Trophoblast cell (in vitro differentiated cells and primary cell): ENCODE data around the gene PDE4D.

Source experiments
- DNase-seq, 2 donors: peaks; one replicate each; pipeline ENCODE4 v3.0.0-alpha.2; 2016
- H2AFZ ChIP-seq: 2 replicates; pipeline ENCODE4 v1.6.1; 2013; ENCODE audit warnings: low read length, moderate library complexity, mild to moderate bottlenecking; ENCODE audit not compliant: insufficient read depth, poor library complexity
- H2AK5ac ChIP-seq: 2 replicates; pipeline ENCODE4 v1.6.1; 2013; ENCODE audit warnings: mild to moderate bottlenecking, low read length
- H2BK120ac ChIP-seq: 2 replicates; pipeline ENCODE4 v1.6.1; 2013; ENCODE audit warnings: low read length, mild to moderate bottlenecking, moderate library complexity; ENCODE audit not compliant: insufficient read depth, poor library complexity
- H2BK12ac ChIP-seq: 2 replicates; pipeline ENCODE4 v1.6.1; 2013; ENCODE audit warnings: mild to moderate bottlenecking, low read length, moderate library complexity
- H2BK5ac ChIP-seq: 2 replicates; pipeline ENCODE4 v1.6.1; 2013; ENCODE audit warnings: low read length, low read depth, moderate library complexity, mild to moderate bottlenecking; ENCODE audit not compliant: poor library complexity
- H3K14ac ChIP-seq: 2 replicates; pipeline ENCODE4 v1.6.1; 2013; ENCODE audit warnings: mild to moderate bottlenecking, low read length
- H3K18ac ChIP-seq: 2 replicates; pipeline ENCODE4 v1.6.1; 2013; ENCODE audit warnings: mild to moderate bottlenecking, low read length
- H3K23ac ChIP-seq: 2 replicates; pipeline ENCODE4 v1.6.1; 2013; ENCODE audit warnings: low read length
- H3K27ac ChIP-seq: 2 replicates; pipeline ENCODE4 v1.5.1; 2013; ENCODE audit warnings: low read depth, mild to moderate bottlenecking, inconsistent platforms, low read length, moderate library complexity
- H3K27me3 ChIP-seq: 2 replicates; pipeline ENCODE4 v1.6.1; 2013; ENCODE audit warnings: inconsistent platforms, mild to moderate bottlenecking, low read length, moderate library complexity; ENCODE audit not compliant: insufficient read depth
- H3K36me3 ChIP-seq, 2 experiments: 1 replicate in 1 of 2; 2 replicates in 1 of 2; pipeline ENCODE4 v1.6.1; 2013; ENCODE audit warnings: low read length in 2 of 2, mild to moderate bottlenecking in 2 of 2, moderate library complexity in 1 of 2; ENCODE audit not compliant: insufficient read depth in 2 of 2, control insufficient read depth in 1 of 2
- H3K4ac ChIP-seq: 2 replicates; pipeline ENCODE4 v1.6.1; 2013; ENCODE audit warnings: low read depth, mild to moderate bottlenecking, low read length, moderate library complexity
- H3K4me1 ChIP-seq, 2 experiments: 1 replicate in 1 of 2; 2 replicates in 1 of 2; pipeline ENCODE4 v1.6.1; 2013; ENCODE audit warnings: low read length in 2 of 2, mild to moderate bottlenecking in 2 of 2, moderate library complexity in 1 of 2; ENCODE audit not compliant: insufficient read depth in 2 of 2, control insufficient read depth in 1 of 2
- H3K4me2 ChIP-seq: 2 replicates; pipeline ENCODE4 v1.6.1; 2013; ENCODE audit warnings: inconsistent platforms, mild to moderate bottlenecking, low read length, moderate library complexity
- H3K4me3 ChIP-seq: 2 replicates; pipeline ENCODE4 v1.5.1; 2013; ENCODE audit warnings: mild to moderate bottlenecking, low read depth, low read length, inconsistent platforms
- H3K79me1 ChIP-seq: one replicate; pipeline ENCODE4 v1.6.1; 2013; ENCODE audit warnings: low read length
- H3K79me2 ChIP-seq: 2 replicates; pipeline ENCODE4 v1.6.1; 2013; ENCODE audit warnings: low read length, mild to moderate bottlenecking; ENCODE audit not compliant: control insufficient read depth, insufficient read depth, poor library complexity
- H3K9ac ChIP-seq: 2 replicates; pipeline ENCODE4 v1.6.1; 2013; ENCODE audit warnings: mild to moderate bottlenecking, low read length
- H3K9me3 ChIP-seq: 2 replicates; pipeline ENCODE4 v1.6.1; 2013; ENCODE audit warnings: low read depth, mild to moderate bottlenecking, control low read depth, inconsistent platforms, low read length; ENCODE audit not compliant: insufficient read depth
- H4K12ac ChIP-seq: 2 replicates; pipeline ENCODE4 v1.6.1; 2013; ENCODE audit warnings: low read depth, mild to moderate bottlenecking, low read length, moderate library complexity
- H4K8ac ChIP-seq: 2 replicates; pipeline ENCODE4 v1.6.1; 2013; ENCODE audit warnings: low read depth, mild to moderate bottlenecking, low read length, moderate library complexity
- H4K91ac ChIP-seq: one replicate; pipeline ENCODE4 v1.6.1; 2013; ENCODE audit warnings: low read depth, mild to moderate bottlenecking, low read length, moderate library complexity
- WGBS: extraction: QIAGEN DNeasy Blood & Tissue Kit; methylation state at CpG from one replicate; pipeline ENCODE4 v1.1.7; 2013; ENCODE audit warnings: missing lambda C conversion rate; ENCODE audit not compliant: insufficient read length, insufficient coverage; ENCODE audit errors: extremely low coverage; 5-methylcytosine and 5-hydroxymethylcytosine counted together

The PDE4D gene

GRCh38 chr5:59092758-59093157, 800.8 kb downstream of the PDE4D start:
- H2AK5ac ChIP-seq: no peak overlapping the region
- no peak overlapping the region for H3K4ac ChIP-seq
- no peak for DNase-seq
- H3K23ac ChIP-seq: no peak overlapping the region
- H3K4me1 ChIP-seq: peaks cover 0 to 2% of the 10 kb centered on the region in 2 experiments
- no peaks in the 10 kb centered on the region for H3K27me3 ChIP-seq
- H4K12ac ChIP-seq: no peak overlapping the region
- H3K9me3 ChIP-seq: no peaks in the 10 kb centered on the region
- no peak overlapping the region for H2BK12ac ChIP-seq
- no peak overlapping the region for H3K14ac ChIP-seq
- no peak overlapping the region for H2AFZ ChIP-seq
- no peaks in the 10 kb centered on the region for H3K36me3 ChIP-seq
- H4K8ac ChIP-seq: no peak overlapping the region
- H3K18ac ChIP-seq: no peak overlapping the region
- H2BK120ac ChIP-seq: no peak overlapping the region
- WGBS: no CpG with 5 or more reads among the region's 5 CpGs
- H2BK5ac ChIP-seq: no peak overlapping the region
- H3K27ac ChIP-seq: no peak overlapping the region
- H3K79me2 ChIP-seq: no peaks in the 10 kb centered on the region
- H4K91ac ChIP-seq: no peak overlapping the region
- H3K4me2 ChIP-seq: no peak overlapping the region
- no peak overlapping the region for H3K9ac ChIP-seq
- no peaks in the 10 kb centered on the region for H3K79me1 ChIP-seq
- H3K4me3 ChIP-seq: no peak overlapping the region

GRCh38 chr5:59091965-59092364, 801.6 kb downstream of the PDE4D start:
- Histone ChIP-seq H4K12ac (no peak overlapping the region), H3K27ac (no peak overlapping the region)

GRCh38 chr5:59090323-59090722, 803.2 kb downstream of the PDE4D start:
- no CpG with 5 or more reads among the region's 6 CpGs for WGBS
- no peak overlapping the region for H3K14ac ChIP-seq
- H3K4me1 ChIP-seq: peaks cover 0 to 2% of the 10 kb centered on the region in 2 experiments

More at GRCh38 chr5:59091965-59092364, 801.6 kb downstream of the PDE4D start:
- no peaks in the 10 kb centered on the region for H3K79me2 ChIP-seq
- no peak overlapping the region for H3K4me3 ChIP-seq
- H3K14ac ChIP-seq: no peak overlapping the region
- no peak overlapping the region for H3K4ac ChIP-seq
- DNase-seq: no peak
- no peaks in the 10 kb centered on the region for H3K27me3 ChIP-seq
- H3K79me1 ChIP-seq: no peaks in the 10 kb centered on the region
- H3K4me1 ChIP-seq: peaks cover 0 to 2% of the 10 kb centered on the region in 2 experiments
- no peak overlapping the region for H3K9ac ChIP-seq
- H2AK5ac ChIP-seq: no peak overlapping the region
- no peak overlapping the region for H3K18ac ChIP-seq
- H3K4me2 ChIP-seq: no peak overlapping the region
- H2AFZ ChIP-seq: no peak overlapping the region
- no peaks in the 10 kb centered on the region for H3K36me3 ChIP-seq
- no peak overlapping the region for H2BK120ac ChIP-seq
- H2BK5ac ChIP-seq: no peak overlapping the region
- H3K9me3 ChIP-seq: no peaks in the 10 kb centered on the region
- no CpG with 5 or more reads among the region's 1 CpG for WGBS
- H2BK12ac ChIP-seq: no peak overlapping the region
- H4K91ac ChIP-seq: no peak overlapping the region
- H4K8ac ChIP-seq: no peak overlapping the region
- no peak overlapping the region for H3K23ac ChIP-seq

GRCh38 chr5:59089767-59090166, 803.8 kb downstream of the PDE4D start:
- Histone ChIP-seq H3K23ac (no peak overlapping the region), H2BK5ac (no peak overlapping the region), H2AFZ (no peak overlapping the region), H4K91ac (no peak overlapping the region), H4K8ac (no peak overlapping the region), H2BK120ac (no peak overlapping the region), H2BK12ac (no peak overlapping the region), H3K18ac (no peak overlapping the region), H3K4ac (no peak overlapping the region), H3K9ac (no peak overlapping the region), H3K4me1 (peaks cover 0 to 2% of the 10 kb centered on the region in 2 experiments), H3K9me3 (no peaks in the 10 kb centered on the region), H3K79me2 (no peaks in the 10 kb centered on the region), H3K36me3 (no peaks in the 10 kb centered on the region), H3K79me1 (no peaks in the 10 kb centered on the region), H3K14ac (no peak overlapping the region), H4K12ac (no peak overlapping the region), H3K27ac (no peak overlapping the region), H3K27me3 (no peaks in the 10 kb centered on the region), H2AK5ac (no peak overlapping the region), H3K4me3 (no peak overlapping the region), H3K4me2 (no peak overlapping the region)
- WGBS: no CpG with 5 or more reads among the region's 3 CpGs
- no peak for DNase-seq

More at GRCh38 chr5:59090323-59090722, 803.2 kb downstream of the PDE4D start:
- Histone ChIP-seq H3K23ac (no peak overlapping the region), H3K9me3 (no peaks in the 10 kb centered on the region), H3K18ac (no peak overlapping the region), H4K91ac (no peak overlapping the region), H2BK12ac (no peak overlapping the region), H3K27me3 (no peaks in the 10 kb centered on the region), H2BK5ac (no peak overlapping the region), H4K12ac (no peak overlapping the region), H3K4me2 (no peak overlapping the region), H3K79me1 (no peaks in the 10 kb centered on the region), H3K36me3 (no peaks in the 10 kb centered on the region), H2BK120ac (no peak overlapping the region), H3K4ac (no peak overlapping the region), H3K4me3 (no peak overlapping the region), H3K9ac (no peak overlapping the region), H4K8ac (no peak overlapping the region), H2AK5ac (no peak overlapping the region), H3K79me2 (no peaks in the 10 kb centered on the region), H3K27ac (no peak overlapping the region), H2AFZ (no peak overlapping the region)
- no peak for DNase-seq
